DMS 273 (cell line): ENCODE data around the gene PROZ.
A peak's percentile ranks its signal among the peaks of the same experiment; 100 is the strongest.

Experiments
- DNase-seq: peaks from one replicate; lab custom pipeline; 2025; ENCODE audit not compliant: unreplicated experiment; lab: John Stamatoyannopoulos, UW

Gene PROZ

DNA sequence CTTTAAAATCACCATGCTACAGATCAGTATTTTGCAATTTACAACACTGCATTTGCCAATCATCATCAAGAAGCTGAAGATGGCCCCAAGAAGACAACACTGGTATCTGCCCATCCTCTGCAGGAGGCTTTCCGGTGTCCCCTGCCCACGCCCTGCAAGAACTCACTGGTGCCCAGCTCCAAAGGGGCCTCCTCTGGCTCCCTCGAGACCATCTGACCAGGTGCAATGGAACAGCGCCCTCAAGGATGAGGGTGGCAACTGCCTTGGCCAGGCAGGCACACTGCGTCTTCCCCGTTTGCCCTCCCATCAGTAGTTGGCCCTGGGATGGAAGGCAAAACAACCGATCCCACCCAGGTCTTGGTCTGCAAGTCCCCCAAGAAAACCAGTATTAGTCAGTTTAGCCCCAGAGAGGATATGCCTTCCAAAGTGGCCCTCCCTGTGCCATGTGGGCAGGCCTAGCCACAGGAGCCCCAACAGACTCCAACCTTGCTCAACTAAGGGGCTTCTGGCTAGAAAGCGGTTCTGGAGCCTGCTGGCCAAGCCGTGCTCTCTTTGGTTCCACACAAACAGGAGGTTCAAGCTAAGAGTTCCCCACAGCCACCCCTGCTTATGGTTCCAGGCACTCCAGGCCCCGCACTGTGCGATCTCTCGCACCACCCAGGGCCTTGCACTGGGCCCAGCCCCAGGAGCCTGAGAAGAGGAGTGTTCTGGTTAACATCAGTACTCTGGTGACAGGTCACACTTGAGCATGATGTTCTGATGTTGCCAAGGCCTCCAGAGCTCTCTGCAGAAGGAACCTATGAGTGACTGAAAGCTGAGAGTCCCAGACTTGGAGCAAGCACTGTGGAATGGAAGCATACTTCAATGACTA, 45.3 kb downstream of the PROZ start:
- no peak for DNase-seq

DNA sequence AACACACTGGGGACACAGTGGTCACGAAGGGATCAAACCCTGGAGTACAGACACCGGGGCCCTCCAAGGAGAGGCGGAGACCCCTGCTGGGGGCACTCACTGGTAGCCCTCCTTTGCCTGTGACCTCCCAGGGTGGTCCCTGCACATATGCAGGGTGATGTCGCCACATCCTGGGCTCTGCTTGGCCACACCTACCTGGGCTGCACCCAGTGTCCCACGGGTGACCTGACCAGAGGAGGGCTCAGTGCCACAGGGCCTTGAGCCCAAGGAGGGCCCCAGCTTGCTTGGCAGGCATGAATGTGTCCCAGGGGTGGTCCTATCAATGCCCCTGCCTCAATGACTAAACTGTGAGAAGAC, 45.9 kb downstream of the PROZ start:
- no peak for DNase-seq

DNA sequence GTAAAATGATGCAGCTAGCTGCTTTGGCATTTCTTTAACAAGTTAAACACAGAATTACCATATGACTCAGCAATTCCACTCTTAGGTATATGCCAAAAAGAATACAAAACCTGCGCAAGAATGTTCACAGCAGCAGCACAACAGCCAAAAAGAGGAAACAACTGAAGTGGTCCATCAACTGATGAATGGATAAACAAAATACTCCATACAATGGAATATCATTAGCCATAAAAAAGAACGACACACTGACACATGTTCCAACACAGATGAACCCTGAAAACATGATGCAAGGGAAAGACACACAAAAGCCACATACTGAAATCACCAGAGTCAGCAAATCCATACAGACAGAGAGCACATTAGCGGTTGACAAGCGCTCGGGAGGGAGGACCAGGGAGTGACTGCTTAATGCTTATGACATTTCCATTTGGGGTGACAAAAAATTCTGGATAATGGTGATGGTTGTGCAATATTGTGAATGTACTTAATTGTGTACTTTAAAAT, 47.0 kb downstream of the PROZ start:
- no peak for DNase-seq

DNA sequence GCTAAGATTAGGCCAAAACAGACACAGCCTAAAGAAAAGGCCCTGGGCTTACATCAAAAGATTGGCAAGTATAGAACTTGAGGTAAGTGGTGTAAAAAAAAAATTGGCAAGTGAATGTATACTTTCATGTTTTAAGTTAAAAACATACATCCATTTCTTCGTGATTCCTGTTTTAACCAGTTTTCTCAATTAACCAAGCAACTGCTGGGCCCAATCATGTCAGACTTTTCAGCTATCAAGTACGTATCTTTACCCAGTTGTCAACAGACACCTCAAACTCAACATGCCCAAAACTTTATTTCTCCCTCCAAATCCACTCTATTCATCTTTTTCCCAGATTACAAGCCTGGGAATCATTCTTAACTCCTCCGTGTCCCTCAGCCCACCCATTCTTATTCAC, 49.0 kb downstream of the PROZ start:
- no peak for DNase-seq

DNA sequence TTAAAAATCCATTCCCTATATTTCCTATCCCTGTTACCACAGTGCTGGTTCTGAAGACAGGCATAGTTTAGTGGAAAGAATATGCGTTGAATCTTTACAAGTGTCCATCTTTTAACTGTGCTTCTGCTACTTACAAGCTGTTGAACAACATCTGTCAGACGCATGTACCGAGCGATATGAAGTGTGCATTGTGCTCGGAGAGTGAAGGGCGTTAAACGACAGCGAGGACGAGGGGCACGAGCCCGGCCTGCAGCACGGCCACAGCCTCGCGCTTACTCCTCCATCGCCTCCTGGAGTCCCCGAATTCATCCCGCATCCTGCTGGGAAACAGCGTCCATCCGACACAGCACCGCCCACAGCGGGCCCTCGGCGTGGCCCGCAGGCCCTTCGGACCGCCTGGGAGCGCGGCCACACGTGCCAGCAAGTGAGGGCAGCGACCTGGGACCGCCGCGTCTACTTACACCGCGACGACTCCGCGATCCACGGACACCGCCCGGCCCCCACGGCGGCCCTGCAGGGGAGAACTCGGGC, 49.5 kb downstream of the PROZ start:
- peak; percentile 59 for DNase-seq

DNA sequence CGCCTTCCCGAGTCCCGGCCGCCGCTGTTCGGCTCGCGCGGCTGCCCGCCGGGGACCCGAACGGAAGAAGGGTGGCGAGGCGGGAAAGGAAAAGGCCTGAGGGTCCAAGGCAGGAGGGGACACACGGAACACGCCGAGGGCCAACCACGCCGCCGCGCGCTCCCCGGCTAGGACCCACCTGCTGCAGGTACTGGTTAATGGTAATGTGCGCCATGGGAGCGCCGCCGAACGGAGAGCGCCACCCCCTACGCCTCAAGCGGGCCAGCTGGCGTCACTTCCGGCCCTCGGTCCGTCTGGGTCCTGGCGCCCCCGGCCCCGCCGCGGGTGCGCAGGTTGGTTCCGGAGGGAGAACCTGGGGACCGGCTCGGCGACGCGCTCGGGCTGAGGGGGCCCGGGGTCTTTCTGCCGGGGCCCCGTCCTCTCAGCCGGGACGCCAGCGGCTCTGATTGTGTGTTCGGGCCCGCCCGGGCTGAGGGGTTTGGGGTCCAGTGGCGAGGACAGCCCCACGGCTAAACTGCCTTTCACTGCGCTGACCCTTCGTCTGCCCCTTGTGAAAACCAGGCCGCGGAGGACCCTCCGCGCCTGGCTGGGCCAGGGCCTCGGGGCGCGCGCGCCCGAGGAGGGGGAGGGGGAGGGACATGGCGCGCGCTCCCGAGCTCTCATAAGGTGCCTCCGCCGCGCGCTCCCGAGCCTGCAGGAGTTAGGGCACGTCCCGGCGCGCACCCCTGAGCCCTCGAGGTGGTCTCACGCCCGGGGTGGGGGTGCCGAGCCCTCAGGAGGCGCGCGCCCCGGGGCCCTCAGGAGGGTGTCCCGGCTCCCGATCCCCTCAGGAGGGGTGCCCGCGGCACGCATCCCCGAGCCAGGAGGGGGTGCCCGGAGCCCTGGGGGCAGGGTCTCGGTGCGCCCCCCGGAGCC, 50.2 kb downstream of the PROZ start, which contains the start of gene PCID2:
Gene PCID2 (minus strand): TSS at position 249 of the 915 bp plus-strand sequence. CDS start 35 bp downstream, at position 214.
- DNase-seq = peak; percentile 96

DNA sequence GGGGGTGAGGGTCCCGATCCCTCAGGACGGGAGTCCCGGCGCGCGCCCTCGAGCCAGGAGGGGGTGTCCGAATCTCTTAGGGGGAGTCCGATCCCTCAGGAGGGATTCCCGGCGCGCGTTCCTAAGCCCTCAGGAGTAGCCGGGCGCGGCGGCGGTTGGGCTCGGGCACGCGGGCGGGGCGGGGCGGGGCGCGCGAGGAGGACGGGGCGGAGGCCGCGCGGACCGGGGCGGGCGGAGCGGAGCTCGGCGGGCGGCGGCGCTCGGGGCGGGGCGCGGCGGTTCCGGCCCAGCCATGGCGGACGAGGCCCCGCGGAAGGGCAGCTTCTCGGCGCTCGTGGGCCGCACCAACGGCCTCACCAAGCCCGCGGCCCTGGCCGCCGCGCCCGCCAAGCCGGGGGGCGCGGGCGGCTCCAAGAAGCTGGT, 50.9 kb downstream of the PROZ start, which contains the start of gene CUL4A:
Gene CUL4A (plus strand): TSS at position 278 of the 423 bp plus-strand sequence. CDS start 15 bp downstream, at position 293.
- peak; percentile 86 for DNase-seq

DNA sequence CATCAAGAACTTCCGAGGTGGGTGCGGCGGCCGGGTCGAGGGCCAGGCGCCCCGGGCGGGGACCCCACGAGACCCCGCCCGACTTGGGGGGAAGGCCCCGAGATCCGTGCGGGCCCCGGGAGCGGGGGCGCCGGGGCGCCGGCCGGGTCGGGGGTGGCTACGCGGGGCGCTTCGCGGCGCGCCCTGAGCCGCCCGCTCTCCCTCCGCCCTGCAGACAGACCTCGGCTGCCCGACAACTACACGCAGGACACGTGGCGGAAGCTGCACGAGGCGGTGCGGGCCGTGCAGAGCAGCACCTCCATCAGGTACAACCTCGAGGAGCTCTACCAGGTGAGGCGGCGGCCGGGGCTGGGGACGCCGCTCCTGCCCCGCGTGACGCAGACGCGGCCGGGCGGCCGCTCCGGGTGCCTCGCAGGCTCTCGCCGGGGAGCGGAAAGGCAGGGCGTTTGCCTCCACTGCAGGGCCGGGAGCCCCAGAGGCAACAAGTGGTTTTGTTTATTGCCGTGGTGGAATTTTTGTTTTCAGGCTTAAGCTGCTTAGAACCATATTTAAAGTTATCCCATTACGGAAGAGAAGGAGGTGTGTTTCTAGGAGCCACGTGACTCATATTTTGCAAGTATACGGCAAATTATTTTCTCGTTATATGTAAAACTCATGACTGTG, 51.4 kb downstream of the PROZ start:
- peak; percentile 76 for DNase-seq

DNA sequence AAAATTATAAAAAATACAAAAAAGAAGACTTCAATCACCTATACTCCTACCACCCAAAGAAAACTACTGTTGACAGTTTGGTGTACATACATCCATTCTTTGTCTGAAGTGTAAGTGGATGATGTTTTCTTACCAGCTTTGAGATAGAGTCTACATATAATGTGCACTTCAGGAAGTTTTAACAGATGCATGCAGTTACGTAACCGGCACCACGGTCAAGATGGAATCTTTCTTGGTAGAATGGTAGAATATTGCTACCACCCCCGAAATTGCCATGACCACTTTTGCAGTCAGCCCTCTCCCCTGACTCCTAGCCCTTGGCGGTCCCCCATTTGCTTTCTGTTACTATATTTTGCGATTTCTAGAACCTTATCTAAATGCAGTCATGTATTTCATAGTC, 52.4 kb downstream of the PROZ start:
- DNase-seq = no peak

DNA sequence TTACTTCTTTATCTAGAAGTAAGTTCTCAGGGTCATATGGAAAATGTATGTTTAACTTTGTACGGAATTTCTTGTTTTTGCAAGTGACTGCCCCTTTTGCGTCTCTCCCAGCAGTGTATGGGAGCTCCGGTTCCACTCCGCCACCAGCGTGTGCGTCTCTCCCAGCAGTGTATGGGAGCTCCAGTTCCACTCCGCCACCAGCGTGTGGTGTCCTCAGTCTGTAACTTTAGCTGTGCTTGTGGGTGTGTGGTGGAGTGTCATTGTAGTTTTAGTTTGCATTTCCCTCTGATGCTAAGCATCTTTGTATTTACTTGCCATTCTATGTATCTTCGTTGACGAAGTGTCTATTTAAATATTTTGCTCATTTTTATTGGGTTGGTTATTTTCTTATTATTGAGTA, 53.3 kb downstream of the PROZ start:
- peak; percentile 33 for DNase-seq

DNA sequence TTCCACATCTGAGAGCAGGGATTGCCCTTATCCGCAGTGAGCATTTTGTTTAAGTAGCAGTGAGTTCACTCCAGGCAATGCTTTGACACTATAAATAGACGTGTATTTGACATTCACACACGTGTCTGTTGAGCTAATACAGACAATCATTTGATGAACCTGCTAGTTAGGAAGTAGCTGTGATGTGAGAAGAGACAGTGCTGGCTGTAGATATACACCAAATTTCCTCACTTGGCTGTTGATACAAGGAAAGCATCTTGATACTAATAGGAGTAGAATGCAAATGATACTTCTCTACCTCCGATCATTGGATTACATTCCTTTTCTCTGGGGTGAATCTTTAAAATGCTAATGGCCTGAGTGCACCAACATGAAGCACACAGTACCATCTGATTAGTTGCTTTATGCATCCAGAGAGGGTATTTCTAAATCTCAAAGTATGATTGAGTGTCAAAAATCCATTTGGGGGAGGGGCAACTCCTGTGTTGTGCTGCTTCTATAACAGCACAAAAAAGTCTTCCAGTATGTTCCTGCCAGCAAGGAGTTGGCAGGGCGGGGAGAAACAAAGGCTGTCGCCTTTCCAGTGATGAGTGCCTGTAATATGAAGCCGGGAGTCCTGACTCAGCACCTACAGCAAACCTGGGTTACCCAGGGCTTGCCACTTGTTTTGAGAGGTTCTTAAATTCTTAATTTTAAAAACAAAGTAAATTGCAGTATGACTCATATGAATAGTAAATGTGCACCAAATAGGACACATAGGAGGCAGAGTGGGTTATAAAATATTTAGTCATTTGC, 58.0 kb downstream of the PROZ start:
- DNase-seq = peak; percentile 70

DNA sequence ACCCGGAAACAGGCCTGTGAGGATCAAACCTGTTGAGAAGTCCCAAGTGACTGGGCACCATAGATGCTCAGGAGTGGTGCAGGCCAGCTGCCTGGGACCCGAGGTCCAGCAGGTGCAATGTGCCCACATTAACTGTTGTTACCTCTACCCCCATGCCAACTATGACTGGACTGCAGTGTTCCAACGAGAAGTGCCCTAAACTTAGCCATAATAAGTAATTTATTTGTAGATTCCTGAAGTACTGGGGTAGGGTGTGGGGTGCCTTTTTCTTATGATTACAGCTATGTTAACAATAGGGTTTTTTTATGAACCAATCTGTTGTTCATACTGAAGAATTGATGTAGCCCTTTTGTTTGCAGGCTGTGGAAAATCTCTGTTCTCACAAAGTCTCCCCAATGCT, 60.1 kb downstream of the PROZ start:
- DNase-seq = no peak

DNA sequence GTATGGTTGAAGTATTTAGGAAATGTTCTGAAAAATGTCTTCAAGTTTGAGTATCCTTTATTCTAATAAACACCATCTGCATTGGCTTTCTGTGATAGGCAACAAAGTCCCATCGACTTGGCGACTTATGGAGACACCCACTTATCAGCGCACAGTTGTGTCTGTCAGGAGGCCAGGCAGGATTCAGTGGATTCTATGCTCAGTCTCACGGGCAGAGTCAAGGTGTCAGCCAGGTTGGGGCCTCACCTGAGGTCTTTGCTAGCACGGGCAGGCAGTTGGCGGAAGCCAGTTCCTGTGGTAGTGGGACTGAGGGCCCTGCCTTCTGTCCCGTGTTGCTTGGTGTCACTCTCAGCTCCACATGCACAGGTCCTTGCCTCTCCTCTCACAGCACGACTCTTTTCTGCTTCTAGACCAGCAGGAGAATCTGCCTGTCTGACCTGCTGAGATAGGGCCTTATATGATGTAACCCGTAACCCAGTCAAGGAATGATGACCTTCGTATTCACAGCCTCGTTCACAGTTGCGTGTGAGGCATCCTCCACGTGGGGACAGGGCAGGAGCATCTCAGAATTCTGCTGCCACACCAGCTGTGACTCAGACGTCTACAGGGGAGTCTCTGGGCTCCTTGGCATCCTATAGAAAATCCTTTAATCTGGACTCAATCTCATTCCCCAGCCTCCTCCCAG, 61.0 kb downstream of the PROZ start:
- no peak for DNase-seq

DNA sequence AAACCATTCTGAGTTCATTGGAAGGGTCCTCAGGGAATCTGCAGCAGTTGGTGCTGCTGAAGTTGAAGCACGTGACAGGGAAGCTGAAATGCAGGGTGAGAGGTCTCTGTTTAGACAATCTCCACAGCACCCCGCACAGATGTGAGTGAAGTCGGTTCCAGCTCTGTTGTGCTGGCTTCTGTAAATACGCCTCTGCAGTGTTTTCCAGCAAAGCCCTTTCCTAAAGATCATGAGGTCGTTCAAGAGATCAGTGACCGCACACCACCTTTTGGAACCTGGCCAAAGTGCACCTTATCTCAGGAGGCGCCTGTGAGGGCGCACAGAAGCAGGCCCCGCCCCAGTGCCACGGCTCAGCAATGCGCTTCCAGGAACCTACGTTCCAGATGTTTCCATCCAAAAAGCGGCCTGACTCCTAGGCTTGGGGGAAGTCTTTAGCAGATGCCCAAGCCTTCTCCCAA, 61.7 kb downstream of the PROZ start:
- DNase-seq = no peak

DNA sequence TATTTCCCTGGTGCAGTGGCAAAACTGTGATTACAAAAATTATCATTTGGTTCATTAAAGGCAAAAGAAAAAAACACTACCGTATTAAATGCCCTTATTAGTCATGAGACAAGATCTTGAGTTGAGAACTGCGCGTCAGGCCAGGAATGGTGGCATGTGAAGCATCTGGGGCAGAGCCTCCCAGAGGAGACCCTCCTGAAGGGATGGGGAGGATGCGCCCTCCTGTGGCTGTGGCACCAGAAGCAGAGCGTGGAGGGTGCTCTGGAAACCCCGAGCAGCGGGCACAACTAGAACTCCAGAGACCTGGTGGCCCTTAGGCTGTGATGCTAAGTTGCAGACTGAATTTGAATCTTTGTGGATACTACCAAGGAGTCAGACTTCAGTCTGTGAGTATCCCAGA, 62.4 kb downstream of the PROZ start:
- no peak for DNase-seq
